Frontal cortex (tissue), 4 donors: ENCODE results near the gene EIF4E1B. TPM values are rescaled to one million over a fixed set of nuclear protein-coding genes. Genes with fewer than 3 reads are reported as not detected.

Experiments used
- DNase-seq, 2 donors: peaks; one replicate each; pipeline ENCODE4 v3.0.0; 2012; ENCODE audit warnings: low spot score in 2 of 2
- FAIRE-seq: peaks from 2 replicates; lab custom pipeline; 2012; peaks lifted over from hg19 to GRCh38; lab: Jason Lieb, UNC
- total RNA-seq: library from RNA; depleted of rRNA; stranded (reverse); fragments of >200 nt; gene quantifications from one replicate; pipeline ENCODE4 v1.2.3, GENCODE V29; 2014
- donor health status: control.
- donor health status: control.
- donor health status: control.

EIF4E1B gene
- total RNA-seq, 1 donor from 2014 or later: under 0.01 TPM

GRCh38 chr5:176624938-176625337, 5.5 kb upstream of the EIF4E1B start:
- DNase-seq (no peak), FAIRE-seq (no peak)

GRCh38 chr5:176625512-176625911, 5.0 kb upstream of the EIF4E1B start:
- no peak for DNase-seq
- FAIRE-seq: no peak

DNA sequence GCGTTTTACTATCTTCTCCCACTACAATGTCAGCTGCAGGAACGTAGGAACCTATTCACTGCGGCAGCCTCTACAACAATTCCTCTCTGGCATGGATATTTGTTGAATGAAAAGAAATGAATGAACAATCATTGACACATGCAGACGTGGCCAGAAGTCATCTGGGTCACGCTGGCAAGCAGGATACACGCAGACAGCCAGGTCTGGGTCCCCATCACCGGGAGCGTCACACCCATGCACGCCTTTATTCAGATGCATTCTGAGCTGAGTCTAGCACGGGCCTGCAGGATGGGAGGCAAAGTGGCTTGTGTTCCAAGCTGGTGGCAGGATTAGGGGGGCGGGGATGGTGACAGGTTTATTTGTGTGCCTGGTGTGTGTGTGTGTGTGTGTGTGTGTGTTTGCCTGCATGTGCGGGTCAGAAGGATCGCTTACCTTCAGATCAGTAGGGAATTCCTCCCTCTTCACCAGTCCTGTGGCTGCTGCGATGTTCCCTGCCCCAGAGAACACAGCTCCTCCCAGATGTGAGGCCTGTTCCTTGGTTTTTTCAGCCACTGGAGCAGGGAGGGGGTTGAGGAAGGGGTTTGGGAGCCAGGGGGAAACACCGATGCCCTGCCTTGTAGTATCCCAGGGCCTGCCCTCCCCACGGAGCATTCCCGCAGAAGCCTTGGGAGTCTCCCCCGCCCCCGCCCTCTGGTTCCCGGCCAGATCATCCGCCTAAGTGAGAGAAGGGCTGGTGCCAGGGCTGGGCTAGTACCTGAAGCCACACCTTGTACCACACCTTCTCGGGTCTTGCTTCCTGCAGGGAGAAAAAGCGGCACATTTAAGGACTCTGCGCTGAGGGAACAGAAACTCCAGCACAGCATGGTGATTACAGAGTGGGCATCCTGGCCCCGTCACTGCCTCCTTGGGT, 4.3 kb upstream of the EIF4E1B start:
- DNase-seq: no peak
- no peak for FAIRE-seq

DNA sequence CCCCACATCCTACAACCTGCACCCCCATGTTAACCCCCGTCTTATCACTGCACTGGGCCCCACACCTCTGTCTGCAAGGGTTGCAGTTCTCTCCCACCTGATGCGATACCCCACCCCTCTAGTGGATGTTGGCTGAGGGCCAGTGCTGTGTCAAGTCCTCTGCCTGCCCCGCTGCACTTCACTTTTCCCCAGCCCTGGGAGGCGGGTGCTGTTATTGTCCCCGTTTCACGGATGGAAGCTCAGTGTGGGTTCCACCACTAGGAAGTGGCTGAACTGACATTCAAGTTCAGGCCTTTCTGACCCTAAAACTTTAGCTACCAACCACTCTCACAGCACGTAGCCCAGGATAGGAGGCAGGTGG, 3.6 kb upstream of the EIF4E1B start:
- no peak for DNase-seq
- FAIRE-seq: no peak

- DNase-seq: no peak
- FAIRE-seq: no peak
These were observed 2.9 kb upstream of the EIF4E1B start for GRCh38 chr5:176627582-176627981.

DNA sequence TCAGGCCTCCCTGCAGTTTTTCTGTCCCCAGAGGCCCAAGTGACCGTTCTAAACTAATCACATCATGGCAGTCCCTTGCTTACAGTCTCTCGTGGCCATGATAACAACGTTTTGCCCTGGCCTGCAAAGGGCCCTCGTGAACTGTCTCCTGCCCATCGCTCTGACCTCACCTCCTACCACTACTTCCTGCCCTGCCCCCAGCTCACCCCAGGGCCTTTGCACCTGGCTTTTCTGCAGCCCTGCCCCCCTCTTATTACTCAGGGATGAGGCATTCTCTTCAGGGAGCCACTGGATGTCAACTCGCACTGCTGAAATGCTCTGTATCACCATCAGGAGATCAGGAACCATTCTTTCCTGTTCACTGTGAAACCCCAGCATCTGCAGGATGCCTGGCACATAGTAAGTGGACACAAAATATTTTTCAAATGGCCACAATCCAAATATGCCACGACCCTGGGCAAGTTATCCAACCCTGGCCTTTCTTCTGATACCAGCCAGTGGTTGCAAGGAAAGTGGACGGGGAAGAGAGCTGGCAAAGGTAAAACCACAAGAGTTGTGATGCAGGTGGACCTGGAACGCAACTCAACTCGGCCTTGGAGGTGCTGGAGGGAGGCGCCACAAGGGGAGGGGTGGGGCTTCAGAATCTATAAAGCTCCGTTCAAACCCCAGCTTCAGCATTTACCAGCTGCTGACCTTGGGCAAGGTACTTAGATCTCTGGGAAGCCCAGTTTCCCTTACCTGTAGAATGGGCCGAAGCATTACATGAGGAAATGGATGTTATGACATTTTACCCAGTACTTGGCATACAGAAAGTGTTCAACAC, 1.9 kb upstream of the EIF4E1B start:
- DNase-seq (no peak), FAIRE-seq (no peak)

DNA sequence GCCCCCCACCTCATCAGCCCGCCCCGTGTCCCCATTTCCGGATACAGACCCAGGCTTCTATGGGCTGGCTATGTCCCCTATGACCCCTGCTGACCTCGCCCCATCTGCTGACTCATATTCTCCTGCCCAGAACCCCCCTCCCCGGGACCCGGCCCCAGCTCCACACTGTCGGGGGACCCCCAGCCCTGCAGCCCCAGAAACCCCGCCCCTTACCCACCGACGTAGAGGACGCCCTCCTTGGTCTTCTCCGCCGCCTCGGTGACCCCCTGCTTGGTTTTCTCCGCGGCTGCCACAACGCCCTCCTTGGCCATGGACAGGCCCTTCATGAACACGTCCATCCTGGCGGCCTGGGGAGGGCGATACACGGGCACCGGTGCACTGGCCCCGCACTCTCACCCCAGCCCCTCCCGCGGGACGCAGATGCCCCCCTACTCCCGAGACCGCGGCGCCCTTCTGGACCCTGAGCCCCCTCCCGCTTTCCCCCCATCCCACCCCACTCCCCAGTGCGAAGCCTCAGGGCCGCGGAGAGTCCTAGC, 1.1 kb upstream of the EIF4E1B start:
- FAIRE-seq (no peak), DNase-seq (no peak)

- DNase-seq (no peak), FAIRE-seq (no peak)
These were observed 277 bp downstream of the EIF4E1B start for GRCh38 chr5:176630681-176631222.

- no peak for DNase-seq
These were observed 1.1 kb downstream of the EIF4E1B start for GRCh38 chr5:176631383-176632200.

DNA sequence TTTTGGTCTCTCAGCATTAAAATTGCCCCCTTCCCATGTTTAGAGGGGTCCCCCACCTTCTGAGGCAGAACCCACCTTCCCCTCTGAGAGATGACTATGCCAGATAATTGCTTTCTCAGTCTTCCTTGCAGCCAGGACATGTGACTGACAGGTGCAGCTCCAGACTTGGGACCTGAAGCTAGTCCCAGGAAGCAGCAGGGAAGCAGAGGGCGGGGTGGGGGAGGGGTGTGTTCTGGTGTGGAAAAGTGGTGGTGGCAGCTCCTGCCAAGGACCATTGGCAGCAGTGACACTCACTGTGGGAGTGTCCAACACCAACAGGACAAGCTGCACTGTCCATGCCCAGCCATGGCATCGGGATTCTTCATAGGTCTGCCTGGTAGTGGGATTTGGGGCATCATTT, 2.3 kb downstream of the EIF4E1B start:
- no peak for DNase-seq
- no peak for FAIRE-seq

More at GRCh38 chr5:176631383-176632200, 1.1 kb downstream of the EIF4E1B start:
- no peak for FAIRE-seq

DNA sequence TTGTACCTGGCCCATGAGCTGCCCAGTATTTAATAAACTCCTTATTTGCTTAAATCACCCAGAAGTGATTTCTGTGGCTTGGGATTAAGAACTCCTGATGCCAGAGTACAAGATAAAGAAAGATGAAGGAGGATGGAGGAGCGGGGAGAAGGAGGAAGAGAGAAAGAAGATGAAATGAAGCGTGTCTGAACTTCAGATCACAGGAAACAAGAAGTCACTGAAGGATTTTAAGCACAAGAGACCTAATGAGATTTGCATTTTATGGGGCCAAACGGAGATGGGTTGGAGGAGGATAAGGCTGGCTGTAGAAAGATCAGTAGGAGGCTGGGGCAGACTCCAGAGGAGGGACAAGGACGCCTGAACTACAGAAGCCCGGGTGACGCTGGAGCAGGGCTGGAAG, 3.1 kb downstream of the EIF4E1B start:
- DNase-seq (no peak), FAIRE-seq (no peak)

DNA sequence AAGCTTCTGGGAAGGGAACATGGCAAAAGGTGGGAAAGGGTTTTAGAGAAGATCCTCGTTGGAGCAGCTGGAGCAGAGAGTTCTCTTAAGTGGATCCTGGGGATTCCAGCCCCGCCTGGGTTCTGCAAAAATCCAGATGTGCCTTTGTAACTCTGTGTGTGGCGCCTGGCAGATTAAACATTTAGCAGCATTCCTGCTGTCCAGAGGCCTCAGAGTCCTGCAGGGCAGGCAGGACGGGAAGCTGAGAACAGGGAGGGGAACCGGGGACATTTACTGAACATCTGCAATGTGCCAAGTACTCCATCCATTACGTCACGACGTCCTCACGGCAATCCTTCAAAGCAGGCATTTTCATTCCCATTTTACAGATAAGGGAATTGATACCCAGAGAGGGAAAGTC, 6.0 kb downstream of the EIF4E1B start:
- FAIRE-seq: no peak
- no peak for DNase-seq

- DNase-seq (no peak), FAIRE-seq (no peak)
These were observed 7.1 kb downstream of the EIF4E1B start for GRCh38 chr5:176637556-176637955.

DNA sequence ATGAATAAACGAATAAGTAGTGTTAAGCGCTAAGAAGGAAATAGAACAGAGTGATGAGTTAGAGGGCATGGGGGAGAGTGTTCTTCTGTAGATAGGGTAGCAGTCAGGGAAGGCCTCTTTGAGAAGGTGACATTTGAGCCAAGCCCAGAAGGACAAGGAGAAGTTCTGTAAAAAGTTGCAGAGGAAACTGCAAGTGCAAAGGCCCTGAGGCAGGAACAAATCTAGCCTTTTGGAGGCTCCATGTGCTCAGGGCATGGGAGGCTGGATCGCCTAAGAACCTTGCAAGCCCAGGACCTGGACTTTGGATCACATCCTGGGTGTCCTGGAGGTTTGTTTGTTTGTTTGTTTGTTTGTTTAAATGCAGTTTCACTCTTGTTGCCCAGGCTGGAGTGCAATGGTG, 8.0 kb downstream of the EIF4E1B start:
- DNase-seq (no peak), FAIRE-seq (no peak)

DNA sequence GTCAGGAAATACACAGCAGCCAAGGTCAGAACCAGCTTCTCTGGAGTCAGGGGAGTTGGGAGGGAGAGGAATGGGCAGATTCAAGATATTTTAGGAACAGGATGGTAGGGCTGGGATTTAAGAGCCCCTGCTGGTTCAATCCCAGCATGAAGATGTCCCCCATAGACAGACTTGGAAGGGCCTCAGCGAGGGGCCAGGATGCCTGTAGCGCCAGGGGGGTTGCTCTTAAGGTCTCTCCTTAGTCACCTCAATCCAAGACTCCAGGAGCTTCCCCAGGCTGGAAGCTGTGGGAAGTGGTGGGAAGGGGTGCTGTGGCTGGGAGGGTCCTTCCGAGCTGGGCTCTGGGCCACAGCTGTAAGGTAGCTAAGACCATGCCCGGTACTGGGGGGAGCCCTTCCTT, 8.7 kb downstream of the EIF4E1B start:
- DNase-seq (no peak), FAIRE-seq (no peak)

DNA sequence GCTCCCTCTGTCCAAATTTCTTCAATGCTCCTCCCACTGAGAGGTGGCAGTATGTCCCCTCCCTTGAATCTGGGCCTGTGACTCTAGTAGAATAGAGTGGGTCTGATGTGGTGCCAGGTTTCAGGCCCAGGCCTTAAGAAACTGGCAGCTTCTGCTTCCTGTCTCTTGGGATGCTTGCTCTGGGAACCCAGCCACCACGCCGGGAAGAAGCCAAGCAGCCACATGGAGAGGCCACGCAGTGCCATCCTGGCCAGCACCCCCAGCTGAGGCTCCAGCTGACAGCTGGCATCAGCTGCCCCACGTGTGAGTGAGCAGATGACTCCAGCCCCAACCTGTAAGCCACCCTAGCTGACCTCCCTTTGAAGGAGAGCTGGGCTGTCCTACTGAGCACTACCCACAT, 9.5 kb downstream of the EIF4E1B start:
- DNase-seq (peak in 1 of 2 donors; percentile 61), FAIRE-seq (no peak)

DNA sequence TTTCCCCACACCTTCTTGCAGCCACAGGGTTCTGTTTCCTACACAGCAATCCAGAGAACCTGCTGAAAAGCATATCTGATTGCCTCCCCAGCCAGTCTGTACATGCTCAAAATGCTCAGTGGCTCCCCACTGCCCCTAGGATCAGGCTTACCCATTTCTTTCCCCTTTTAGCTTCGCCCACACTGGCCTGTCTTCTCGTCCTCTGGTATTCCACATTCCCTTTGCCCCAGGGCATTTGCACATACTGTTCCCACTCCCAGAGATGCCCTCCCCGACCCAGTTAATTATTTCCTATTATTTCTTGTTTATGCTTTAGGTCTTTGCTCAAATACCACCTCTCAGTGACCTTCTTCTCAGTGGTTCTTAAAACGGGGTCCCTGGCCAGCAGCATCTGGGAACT, 10.1 kb downstream of the EIF4E1B start:
- DNase-seq: no peak
- FAIRE-seq: no peak

- FAIRE-seq (no peak), DNase-seq (no peak)
These were observed 12.4 kb downstream of the EIF4E1B start for GRCh38 chr5:176642675-176643490.
